ENCODE measurements around the gene TCF20. TPM values are rescaled to one million over a fixed set of nuclear protein-coding genes. Genes with fewer than 3 reads are reported as not detected.

The TCF20 gene
- total RNA-seq, 1 donor = 26.7 TPM

DNA sequence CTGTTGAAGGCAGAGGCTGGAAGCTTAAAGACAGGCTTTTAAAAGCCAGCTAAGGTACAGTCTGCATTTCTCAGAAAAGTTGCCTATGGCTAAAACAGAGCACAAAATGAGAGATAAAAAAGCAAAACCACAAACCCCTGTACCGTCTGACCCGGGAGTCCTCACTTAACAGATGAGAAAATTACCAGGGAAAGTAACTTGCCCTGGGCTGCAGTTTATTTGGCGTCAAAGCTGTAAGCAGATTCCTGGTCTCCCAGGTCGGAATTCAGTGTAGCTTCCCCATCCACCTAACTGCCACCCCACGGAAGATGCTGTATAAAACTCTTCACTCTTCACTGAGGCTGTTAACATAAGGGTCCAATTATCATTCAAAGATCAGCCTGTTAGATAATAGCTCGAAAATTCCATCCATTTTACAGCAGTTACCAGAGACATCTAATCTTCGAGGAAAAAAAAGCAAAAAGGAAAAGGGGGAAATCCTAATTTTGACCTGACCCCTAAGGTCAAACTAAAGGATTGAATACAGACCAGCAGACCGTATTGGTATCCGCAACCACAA, 1.5 kb downstream of the TCF20 start:
- DNase-seq (ENCODE audit: low read depth in 2 of 3, low spot score in 2 of 3) = no peak

DNA sequence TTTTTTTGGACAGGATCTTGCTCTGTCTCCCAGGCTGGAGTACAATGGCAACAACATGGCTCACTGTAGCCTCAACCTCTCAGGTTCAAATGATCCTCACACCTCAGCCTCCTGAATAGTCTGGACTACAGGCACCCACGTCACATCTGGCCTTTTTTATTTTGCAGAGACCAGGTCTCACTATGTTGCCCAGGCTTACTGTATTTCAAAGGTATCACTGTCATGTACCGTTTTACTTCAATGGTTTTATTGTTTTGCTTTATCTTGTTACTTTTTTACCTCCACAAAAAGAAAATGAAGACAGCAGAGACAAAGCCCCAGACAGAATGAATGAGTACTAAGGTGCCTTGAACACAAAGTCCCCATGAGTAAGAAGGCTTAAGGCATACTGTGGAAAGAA, 5.1 kb downstream of the TCF20 start:
- no peak for DNase-seq (ENCODE audit: low read depth in 2 of 3, low spot score in 2 of 3)

DNA sequence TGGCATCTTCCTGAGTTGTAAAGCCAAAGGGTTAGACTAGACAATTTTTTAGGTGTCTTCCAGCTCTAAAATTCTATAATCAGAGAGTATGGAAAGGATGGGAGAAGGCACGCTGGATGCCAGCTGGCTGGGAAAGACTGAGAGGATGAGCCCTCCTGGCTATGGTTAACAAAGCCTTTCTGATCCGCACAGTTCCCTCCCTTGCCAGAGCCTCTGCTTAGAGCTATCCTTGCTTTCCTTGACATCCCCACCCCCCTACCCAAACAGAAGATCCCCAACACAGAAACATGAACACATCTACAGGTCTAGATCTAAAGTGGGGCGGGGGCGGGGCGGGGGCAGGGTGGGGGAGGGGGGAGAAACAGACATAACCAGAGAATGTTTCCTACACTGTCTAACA, 6.5 kb downstream of the TCF20 start:
- no peak for DNase-seq (ENCODE audit: low read depth in 2 of 3, low spot score in 2 of 3)

DNA sequence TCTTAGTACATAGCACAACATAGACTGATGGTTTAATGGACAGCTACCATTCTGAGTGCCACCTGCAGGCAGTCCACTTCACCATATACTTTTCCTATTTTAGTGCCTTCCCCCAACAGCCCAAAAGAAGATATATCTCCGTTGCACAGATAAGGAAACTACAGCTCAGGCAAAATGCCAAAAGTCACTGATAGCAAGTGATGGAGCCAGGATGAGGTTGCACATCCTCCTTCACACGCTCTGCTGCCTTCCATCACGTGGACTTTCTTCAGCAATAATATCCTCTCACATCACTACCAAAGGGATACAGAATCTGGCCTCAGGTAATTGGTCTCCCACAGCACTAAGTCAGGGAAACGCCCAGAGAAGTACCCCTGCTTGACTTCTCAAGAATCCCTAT, 7.5 kb downstream of the TCF20 start:
- no peak for DNase-seq (ENCODE audit: low read depth in 2 of 3, low spot score in 2 of 3)

DNA sequence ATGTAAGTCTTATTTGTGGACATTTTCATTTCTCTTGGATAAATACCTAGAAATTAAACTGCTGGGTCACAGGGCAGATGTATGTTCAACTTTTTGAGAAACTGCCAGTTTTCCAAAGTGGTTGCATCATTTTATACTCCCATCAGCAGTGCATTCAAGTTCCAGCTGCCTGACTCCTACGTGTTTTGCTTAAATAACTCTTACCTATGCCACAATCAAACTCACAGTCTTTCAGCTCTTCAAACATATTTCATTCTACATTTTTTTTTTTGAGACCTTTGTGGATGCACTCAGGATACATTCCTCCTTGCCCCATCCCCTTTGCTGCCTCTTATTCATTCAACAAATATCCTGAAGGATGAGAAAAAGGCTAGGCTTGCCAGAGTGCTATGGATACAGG, 9.2 kb downstream of the TCF20 start:
- DNase-seq (ENCODE audit: low read depth in 2 of 3, low spot score in 2 of 3) = no peak

DNA sequence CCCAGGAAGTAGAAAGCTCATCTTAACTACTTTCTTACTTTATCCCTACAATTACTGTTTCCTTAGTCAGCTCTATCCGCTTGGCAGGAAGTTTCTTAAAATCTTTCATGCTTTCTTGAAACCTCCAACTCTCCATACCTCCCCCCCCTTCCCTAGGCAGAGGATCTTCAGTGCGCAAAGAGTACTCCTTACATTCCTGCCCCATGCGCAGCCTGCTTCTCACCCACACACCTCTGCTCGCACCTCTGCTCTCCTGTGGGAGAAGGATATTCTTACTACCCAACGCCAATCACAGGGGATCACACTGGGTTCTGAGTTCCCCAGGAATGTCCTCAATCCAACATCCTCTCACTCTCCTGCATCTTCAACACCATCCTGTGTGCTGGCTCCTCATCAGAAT, 12.3 kb downstream of the TCF20 start:
- DNase-seq (ENCODE audit: low read depth in 2 of 3, low spot score in 2 of 3) = no peak

DNA sequence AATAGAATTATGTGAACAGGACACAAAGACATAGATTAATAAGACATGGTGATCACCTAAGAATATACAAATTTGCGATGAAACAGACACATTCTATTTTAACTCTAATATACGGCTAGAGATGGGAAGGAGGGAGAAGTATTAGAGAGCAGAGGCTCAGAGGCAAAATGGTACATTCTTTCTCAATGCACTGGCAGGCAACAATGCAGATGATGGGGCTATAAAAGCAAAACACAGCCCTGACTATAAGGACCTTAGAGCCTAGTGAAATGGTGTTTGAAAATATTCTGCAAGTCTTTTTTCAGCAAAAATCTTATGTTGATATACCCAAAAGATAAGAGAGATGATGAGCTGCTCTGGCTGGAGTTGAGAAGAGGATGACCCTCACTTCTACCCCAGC, 13.1 kb downstream of the TCF20 start:
- no peak for DNase-seq (ENCODE audit: low read depth in 2 of 3, low spot score in 2 of 3)

DNA sequence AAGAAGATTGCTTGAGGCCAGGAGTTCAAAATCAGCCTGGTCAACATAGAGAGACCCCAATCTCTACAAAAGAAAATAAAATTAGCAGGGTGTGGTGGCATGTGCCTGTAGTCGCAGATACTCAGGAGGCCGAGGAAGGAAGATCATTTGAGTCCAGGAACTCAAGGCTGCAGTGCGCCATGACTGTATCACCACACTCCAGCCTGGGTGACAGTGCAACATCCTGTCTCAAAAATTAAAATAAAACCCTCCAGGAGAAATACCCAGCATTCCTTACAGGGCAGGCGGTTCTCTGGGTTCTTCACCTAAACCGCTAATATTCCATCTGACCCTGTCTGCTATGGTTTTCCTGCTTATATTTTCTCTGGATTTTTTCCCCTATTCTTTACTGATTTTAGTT, 13.5 kb downstream of the TCF20 start:
- no peak for DNase-seq (ENCODE audit: low read depth in 2 of 3, low spot score in 2 of 3)

DNA sequence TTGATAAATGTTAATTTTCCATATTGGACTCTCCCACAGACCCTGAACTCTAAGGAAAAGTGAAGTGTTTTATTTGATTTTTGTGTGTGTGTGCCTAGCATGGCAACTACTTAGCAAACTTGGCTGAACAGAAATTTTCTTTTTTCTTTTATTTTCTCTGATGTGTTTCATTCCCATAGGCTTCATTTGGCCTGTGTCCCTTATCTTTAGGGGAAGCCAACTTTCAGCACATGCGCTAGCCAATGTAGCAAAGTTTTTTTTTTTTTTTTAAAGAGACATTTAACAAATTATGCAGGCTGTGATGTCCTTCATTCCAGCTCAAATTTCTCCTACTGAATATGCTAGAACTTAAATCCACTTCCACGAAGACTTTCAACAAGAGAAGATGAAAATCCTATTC, 14.2 kb downstream of the TCF20 start:
- DNase-seq (ENCODE audit: low read depth in 2 of 3, low spot score in 2 of 3) = no peak

DNA sequence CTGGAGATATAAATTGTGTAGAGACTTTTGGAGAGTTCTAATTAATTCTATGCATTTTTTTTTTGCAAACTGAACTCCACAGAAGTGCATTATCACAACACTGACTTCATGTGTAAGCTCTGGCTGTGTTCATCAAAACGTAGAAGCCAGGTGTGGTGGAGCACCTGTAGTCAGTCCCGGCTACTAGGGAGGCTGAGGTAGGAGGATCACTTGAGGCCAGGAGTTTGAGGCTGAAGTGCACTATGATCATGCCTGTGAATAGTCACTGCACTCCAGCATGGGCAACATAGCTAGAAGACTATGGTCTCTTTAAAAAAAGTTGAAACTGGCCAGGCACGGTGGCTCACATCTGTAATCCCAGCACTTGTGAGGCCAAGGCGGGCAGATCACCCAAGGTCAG, 20.6 kb downstream of the TCF20 start:
- no peak for DNase-seq (ENCODE audit: low read depth in 2 of 3, low spot score in 2 of 3)

DNA sequence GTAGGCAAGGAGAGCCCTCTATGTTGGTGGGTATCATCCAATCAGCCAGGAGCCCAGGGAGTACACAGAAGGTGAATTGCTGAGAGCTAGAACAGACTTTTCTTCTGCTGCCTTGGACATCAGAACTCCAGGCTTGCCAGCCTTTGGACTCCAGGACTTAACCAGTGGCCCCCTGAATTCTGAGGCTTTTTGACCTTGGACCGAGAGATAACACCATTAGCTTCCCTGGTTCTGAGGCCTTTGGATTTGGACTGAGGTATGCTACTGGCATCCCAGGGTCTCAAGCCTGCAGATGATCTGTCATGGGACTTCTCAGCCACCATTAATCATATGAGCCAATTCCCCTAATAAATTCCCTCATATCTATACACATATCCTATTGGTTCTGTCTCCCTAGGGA, 21.5 kb downstream of the TCF20 start:
- DNase-seq (ENCODE audit: low read depth in 2 of 3, low spot score in 2 of 3) = no peak

DNA sequence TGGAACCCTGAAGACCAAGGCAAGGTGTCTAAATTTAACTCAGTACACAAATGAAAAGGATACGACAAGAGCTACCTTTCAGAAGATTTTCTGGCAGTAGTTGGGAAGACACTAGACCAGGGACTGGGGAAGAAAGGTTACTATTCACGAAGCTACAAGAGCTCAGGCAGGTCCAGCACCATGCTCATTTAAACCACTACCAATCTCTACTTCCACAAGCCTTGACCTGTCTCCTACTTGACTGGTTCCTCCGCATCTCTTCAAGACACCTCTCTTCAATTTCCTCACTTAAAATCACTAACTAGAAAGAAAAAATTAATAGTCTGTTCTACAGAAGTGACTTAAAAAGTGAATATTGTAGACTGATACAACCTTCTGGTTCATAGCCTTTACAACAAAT, 22.9 kb downstream of the TCF20 start:
- no peak for DNase-seq (ENCODE audit: low read depth in 2 of 3, low spot score in 2 of 3)

DNA sequence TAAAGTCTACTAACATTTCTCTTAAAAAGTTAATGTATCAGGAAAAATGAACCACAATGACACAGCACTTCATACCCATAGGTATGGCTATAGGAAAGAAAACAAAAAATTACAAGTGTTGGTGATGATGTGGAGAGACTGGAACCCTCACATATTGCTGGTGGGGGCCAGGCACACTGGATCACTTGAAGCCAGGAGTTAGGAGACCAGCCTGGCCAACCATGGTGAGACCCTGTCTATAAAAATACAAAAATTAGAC, 26.7 kb downstream of the TCF20 start:
- no peak for DNase-seq (ENCODE audit: low read depth in 2 of 3, low spot score in 2 of 3)

DNA sequence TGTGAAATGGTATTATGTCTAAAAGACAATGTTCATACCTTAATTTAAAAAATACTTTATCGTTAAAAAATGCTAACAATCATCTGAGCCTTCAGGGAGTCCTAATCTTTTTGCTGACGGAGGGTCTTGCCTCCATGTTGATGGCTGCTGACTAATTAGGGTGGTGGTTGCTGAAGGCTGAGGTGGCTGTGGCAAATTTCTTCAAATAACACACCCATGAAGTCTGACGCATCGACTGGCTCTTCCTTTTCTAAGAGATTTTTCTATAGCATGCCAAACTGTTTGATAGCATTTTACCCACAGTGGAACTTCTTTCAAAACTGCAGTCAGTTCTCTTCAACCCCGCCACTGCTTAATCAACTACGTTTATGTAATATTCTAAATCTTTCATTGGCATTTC, 33.6 kb downstream of the TCF20 start:
- DNase-seq (ENCODE audit: low read depth in 2 of 3, low spot score in 2 of 3) = no peak

DNA sequence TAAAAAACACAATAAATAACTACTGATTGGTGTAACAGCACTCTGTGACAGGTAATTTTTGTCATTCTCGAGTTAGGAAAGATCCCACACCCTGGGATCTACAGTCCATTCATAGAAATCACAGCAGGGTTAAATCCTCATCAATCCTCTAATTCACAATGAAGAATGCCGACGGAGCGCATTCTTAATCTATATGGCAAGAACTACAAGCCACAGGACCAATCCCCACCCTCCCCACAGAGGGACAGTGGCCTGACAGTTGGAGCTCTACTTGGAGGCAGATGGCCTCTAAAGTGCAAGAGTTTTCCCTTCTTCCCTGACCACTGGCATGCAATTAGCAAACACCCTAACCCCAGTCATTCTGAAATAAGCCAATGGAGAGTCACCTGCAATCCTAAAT, 34.2 kb downstream of the TCF20 start:
- DNase-seq (ENCODE audit: low read depth in 2 of 3, low spot score in 2 of 3) = no peak

DNA sequence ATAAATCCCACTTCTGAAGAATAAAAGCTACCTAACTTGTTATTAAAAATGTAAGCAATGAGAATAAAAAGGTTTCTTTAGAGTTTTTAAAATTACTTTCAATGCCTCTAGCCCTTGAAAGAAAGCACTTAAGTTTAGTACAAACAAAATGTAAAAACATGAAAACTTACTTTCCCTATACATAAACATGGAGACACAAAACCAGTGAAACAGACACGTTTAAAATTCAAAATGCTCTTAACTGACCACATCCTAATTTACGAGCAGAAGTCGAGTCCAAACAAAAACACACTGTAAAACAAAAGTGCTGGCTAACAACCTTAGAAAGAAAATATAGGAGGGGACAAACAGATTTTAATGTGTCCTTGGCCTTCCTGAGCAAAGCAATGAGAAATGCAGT, 36.6 kb downstream of the TCF20 start:
- DNase-seq (ENCODE audit: low read depth in 2 of 3, low spot score in 2 of 3) = no peak

DNA sequence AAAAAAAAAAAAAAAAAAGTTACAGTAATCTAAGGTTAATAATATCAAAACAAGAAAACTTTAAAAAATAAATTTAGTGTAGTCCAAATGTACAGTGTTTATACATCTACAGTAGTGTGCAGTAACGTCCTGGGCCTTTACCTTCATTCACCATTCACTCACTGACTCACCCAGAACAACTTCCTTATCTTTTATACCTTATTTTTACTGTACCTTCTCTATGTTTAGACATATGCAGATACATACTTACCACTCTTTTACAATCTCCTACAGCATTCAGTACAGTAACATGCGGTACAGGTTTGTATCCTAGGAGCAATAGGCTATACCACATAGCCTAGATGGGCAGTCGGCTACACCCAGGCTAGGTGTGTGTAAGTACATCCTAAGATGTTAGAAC, 38.5 kb downstream of the TCF20 start:
- DNase-seq (ENCODE audit: low read depth in 2 of 3, low spot score in 2 of 3) = no peak

DNA sequence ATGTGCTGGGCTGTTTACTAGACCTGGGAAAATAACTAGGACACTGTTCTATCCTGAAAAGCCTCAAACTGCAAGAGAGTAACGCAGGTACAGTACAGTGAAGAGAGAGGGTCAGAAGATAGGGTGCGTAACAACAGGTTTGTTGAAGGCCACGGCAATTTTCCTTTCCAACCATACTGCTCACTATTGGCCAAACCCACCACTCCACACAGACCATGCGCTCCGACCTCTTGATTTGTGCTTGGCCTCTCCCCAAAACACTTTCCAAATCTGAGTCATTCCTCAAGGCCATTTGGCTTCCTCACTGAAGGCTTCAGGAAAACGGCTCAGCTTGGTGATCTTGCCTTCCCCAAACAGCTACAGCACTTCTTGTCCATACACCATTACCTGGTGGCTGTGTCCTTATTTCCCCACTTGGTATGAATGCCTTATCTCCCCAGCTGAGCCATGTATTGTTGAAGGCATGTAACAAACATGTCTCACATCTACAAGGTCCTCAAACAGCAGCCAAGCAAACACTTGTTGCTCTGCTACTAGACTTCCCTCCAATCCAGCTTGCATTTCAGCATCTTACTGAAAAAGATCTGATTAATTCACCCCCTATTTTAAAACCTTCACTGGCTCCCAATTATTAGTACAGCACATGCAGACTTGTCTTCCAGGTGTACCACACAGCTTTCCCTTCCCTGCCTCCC, 40.9 kb downstream of the TCF20 start:
- no peak for DNase-seq (ENCODE audit: low read depth in 2 of 3, low spot score in 2 of 3)

DNA sequence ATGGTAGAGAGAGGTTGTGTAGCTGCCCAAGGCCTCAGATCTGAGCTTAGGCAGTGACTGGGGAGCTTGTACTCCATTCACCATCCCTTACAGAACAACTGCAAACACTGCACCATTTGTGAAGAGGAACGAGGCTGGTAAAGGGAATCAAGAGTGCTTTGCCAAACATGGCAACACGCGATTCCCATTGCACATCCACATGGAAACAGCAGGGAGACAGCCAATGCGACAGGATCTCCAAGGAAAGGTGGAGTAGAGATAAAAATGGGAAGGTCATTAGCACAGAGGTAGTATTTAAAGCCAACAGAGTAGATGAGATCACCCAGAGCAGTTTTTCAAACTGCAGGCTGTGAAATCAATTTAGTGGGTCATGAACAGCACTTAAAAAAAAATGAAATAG, 42.0 kb downstream of the TCF20 start:
- no peak for DNase-seq (ENCODE audit: low read depth in 2 of 3, low spot score in 2 of 3)

DNA sequence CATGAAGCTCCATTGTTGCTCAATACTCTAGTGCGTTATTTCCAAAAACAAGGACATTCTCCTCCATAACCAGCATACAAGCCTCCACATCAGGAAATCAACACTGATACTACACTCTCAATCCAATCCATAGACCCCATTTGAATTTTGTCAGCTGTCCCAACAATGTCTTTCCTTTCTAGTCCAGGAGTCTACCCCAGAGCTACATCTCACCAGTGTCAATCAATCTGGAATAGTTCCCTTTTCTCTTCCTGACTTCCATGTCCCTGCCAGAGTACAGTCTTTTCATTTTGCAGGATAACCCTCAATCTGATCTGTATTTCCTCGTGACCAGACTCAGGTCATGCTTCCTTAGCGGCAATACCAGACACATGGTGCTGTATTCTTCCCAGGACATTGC, 43.0 kb downstream of the TCF20 start:
- DNase-seq (ENCODE audit: low read depth in 2 of 3, low spot score in 2 of 3) = no peak

DNA sequence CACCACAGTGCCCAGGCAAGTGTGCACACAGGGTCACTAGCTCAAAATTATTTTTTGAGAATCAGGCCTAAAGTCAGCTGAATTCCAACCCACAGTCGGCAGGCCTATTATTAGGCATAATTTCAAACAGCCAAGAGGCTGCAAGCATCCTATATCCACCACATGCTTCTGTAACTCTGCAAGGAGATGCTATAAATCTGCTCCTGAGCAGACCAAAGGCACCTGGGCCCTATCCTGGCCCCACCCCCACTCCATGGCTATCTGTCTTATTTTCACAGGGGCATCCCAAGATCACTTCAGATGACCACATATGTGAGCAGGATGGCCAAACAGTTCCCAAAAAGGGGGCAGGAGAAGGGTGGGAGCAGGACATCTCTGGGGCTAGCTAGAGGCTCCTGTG, 44.6 kb downstream of the TCF20 start:
- no peak for DNase-seq (ENCODE audit: low read depth in 2 of 3, low spot score in 2 of 3)

DNA sequence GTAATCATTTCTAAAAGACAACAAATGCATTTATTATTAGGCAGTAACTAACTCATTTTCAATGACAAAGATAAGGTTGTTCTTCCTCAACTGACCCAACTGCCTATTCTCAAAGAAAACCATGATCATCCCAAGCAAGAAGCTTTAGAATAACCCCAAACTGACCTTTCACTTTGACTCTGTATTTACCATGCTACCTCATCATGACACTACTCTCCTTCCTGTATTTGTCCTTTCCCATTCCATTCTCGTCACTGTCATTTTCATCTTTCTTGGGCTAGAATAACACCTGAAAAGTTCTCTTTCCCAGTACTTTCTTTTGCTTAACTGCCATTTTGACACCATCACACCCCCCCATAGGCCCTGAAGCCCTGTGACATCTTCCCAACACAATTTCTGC, 48.3 kb downstream of the TCF20 start:
- DNase-seq (ENCODE audit: low read depth in 2 of 3, low spot score in 2 of 3) = no peak

Data from hematopoietic multipotent progenitor cell (in vitro differentiated cells).